MCF 10A (cell line): ENCODE data around the gene SLC9A7. TPM values are rescaled to one million over a fixed set of nuclear protein-coding genes. Genes with fewer than 3 reads are reported as not detected.

Experiments used
- BruUV-seq: library from RNA; stranded (reverse); fragments of 400-500 nt; replicated peaks from 2 replicates; lab custom pipeline; 2021; lab: Mats Ljungman, UMichigan
- CTCF ChIA-PET: fragments of 300-600 bp; sonication (Branson Sonifier 250); formaldehyde crosslinking; extraction: SDS; loops from one replicate; lab custom pipeline; 2021; ENCODE audit warnings: antibody characterized with exemption, inconsistent platforms; lab: Yijun Ruan, JAX
- POLR2A ChIA-PET: fragments of 300-600, 350-650 bp; sonication (Branson Sonifier 250); formaldehyde crosslinking; extraction: SDS; loops from one replicate; lab custom pipeline; 2020; ENCODE audit warnings: antibody characterized with exemption, inconsistent platforms; lab: Yijun Ruan, JAX
- DNase-seq: peaks from one replicate; pipeline ENCODE4 v3.0.0-alpha.2; 2018; ENCODE audit not compliant: unreplicated experiment
- H3K27ac Mint-ChIP-seq: one replicate; pipeline ENCODE4 v1.8.0; 2022; ENCODE audit warnings: mild to moderate bottlenecking, low read depth, mixed read lengths; ENCODE audit not compliant: unreplicated experiment
- H3K27me3 Mint-ChIP-seq: one replicate; pipeline ENCODE4 v1.8.0; 2022; ENCODE audit warnings: mixed read lengths; ENCODE audit not compliant: insufficient read depth, unreplicated experiment
- H3K36me3 Mint-ChIP-seq: one replicate; pipeline ENCODE4 v1.8.0; 2022; ENCODE audit warnings: mild to moderate bottlenecking, moderate library complexity, mixed read lengths; ENCODE audit not compliant: insufficient read depth, unreplicated experiment
- H3K4me1 Mint-ChIP-seq: one replicate; pipeline ENCODE4 v1.8.0; 2022; ENCODE audit warnings: mixed read lengths; ENCODE audit not compliant: insufficient read depth, unreplicated experiment
- H3K4me3 Mint-ChIP-seq: one replicate; pipeline ENCODE4 v1.8.0; 2022; ENCODE audit warnings: mild to moderate bottlenecking, moderate library complexity, mixed read lengths; ENCODE audit not compliant: unreplicated experiment
- H3K9me3 Mint-ChIP-seq: one replicate; pipeline ENCODE4 v1.8.0; 2022; ENCODE audit warnings: mixed read lengths; ENCODE audit not compliant: unreplicated experiment
- intact Hi-C: fragments of 100-400 bp; cut with micrococcal nuclease; formaldehyde crosslinking; loops from 2 replicates; pipeline ENCODE4 v1.14.1; 2022
- total RNA-seq: library from RNA; stranded (reverse); gene quantifications from 2 replicates; pipeline ENCODE4 v1.2.3, GENCODE V29; 2022
- TF ChIP-seq, protein P1 (sequence below): fragments of 200-600 bp; IDR thresholded peaks from one replicate; pipeline ENCODE4 v1.8.0; 2022; ENCODE audit warnings: antibody characterized with exemption, mild to moderate bottlenecking; ENCODE audit not compliant: unreplicated experiment

The SLC9A7 gene
- total RNA-seq, 1 experiment from 2014 or later = 28.3 TPM

DNA sequence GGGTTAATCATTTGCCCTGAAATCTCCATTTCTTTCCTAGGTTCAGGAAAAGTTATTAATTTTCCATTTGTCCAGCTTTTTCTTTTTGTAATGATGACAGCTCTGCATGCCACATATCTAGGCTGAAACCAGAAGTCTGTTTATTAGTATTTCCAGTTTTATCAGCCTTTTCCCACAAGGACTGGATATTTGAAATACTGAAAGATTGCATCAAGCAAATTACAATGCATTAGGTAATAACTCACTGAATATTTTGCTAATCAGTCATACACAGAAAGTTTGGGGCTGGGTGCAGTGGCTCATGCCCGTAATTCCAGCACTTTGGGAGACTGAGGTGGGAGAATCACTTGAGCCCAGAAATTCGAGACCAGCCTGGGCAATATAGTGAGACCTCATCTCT, 21.5 kb downstream of the SLC9A7 start:
- intact Hi-C loops = no loop called here
- BruUV-seq = no TSS peak
- H3K27me3 Mint-ChIP-seq = peaks cover 23% of the 10 kb centered on the region
- H3K4me1 Mint-ChIP-seq = peaks cover 15% of the 10 kb centered on the region
- TF ChIP-seq, protein P1, sequence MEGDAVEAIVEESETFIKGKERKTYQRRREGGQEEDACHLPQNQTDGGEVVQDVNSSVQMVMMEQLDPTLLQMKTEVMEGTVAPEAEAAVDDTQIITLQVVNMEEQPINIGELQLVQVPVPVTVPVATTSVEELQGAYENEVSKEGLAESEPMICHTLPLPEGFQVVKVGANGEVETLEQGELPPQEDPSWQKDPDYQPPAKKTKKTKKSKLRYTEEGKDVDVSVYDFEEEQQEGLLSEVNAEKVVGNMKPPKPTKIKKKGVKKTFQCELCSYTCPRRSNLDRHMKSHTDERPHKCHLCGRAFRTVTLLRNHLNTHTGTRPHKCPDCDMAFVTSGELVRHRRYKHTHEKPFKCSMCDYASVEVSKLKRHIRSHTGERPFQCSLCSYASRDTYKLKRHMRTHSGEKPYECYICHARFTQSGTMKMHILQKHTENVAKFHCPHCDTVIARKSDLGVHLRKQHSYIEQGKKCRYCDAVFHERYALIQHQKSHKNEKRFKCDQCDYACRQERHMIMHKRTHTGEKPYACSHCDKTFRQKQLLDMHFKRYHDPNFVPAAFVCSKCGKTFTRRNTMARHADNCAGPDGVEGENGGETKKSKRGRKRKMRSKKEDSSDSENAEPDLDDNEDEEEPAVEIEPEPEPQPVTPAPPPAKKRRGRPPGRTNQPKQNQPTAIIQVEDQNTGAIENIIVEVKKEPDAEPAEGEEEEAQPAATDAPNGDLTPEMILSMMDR = no peak
- POLR2A ChIA-PET = interaction anchor here (0.6 kb wide), 1 partner anchor 91 kb away, joined by 3 read pairs; no protein-coding TSS in a partner anchor
- H3K9me3 Mint-ChIP-seq = peaks cover 28% of the 10 kb centered on the region
- H3K4me3 Mint-ChIP-seq = no peak overlapping the region
- DNase-seq = peak; percentile 18
- peak overlapping the region; percentile 75 for H3K27ac Mint-ChIP-seq
- CTCF ChIA-PET = interaction anchor here (1.2 kb wide), 1 partner anchor 59 kb away, joined by 6 read pairs; no protein-coding TSS in a partner anchor
- H3K36me3 Mint-ChIP-seq = no peaks in the 10 kb centered on the region

GRCh38 chrX:46737041-46737440, 21.9 kb downstream of the SLC9A7 start:
- POLR2A ChIA-PET = no interaction called here
- Mint-ChIP-seq H3K4me3 (no peak overlapping the region), H3K36me3 (no peaks in the 10 kb centered on the region), H3K27ac (peak overlapping the region; percentile 75), H3K27me3 (peaks cover 24% of the 10 kb centered on the region), H3K4me1 (peaks cover 15% of the 10 kb centered on the region), H3K9me3 (peaks cover 28% of the 10 kb centered on the region)
- CTCF ChIA-PET = no interaction called here
- intact Hi-C loops = no loop called here
- TF ChIP-seq, protein P1 = no peak
- TSS peak; percentile 60 for BruUV-seq
- DNase-seq = no peak

DNA sequence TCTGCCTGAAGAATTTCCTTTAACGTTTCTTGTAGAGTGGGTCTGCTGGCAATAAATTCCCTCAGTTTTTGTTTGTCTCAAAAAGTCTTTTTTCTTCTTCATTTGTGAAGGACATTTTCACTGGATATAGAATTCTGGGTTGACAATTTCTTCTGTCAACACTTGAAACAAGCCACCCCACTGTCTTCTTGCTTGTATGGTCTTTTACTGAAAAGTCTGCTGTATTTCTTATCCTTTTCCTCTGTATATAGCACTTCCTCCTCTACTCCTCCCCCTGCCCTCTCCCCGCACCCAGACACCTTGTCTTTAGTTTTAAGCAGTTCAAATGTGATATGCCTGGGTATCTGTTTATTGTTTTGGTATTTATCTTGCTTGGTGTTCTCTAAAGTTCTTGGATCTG, 23.3 kb downstream of the SLC9A7 start:
- TF ChIP-seq, protein P1 = no peak
- no peak for DNase-seq
- Mint-ChIP-seq H3K4me3 (no peak overlapping the region), H3K27me3 (peaks cover 24% of the 10 kb centered on the region), H3K36me3 (no peaks in the 10 kb centered on the region), H3K27ac (no peak overlapping the region), H3K4me1 (peaks cover 15% of the 10 kb centered on the region), H3K9me3 (peaks cover 28% of the 10 kb centered on the region)
- intact Hi-C loops = no loop called here
- CTCF ChIA-PET = no interaction called here
- POLR2A ChIA-PET = interaction anchor here (0.9 kb wide), 1 partner anchor 49 kb away, joined by 3 read pairs; no protein-coding TSS in a partner anchor
- no TSS peak for BruUV-seq

GRCh38 chrX:46733226-46733625, 25.7 kb downstream of the SLC9A7 start:
- CTCF ChIA-PET = no interaction called here
- no peak overlapping the region for H3K4me3 Mint-ChIP-seq
- POLR2A ChIA-PET = no interaction called here
- peaks cover 10% of the 10 kb centered on the region for H3K4me1 Mint-ChIP-seq
- no TSS peak for BruUV-seq
- peaks cover 20% of the 10 kb centered on the region for H3K27me3 Mint-ChIP-seq
- no peak for DNase-seq
- intact Hi-C loops = no loop called here
- H3K36me3 Mint-ChIP-seq = no peaks in the 10 kb centered on the region
- H3K27ac Mint-ChIP-seq = no peak overlapping the region
- H3K9me3 Mint-ChIP-seq = peaks cover 16% of the 10 kb centered on the region
- TF ChIP-seq, protein P1 = no peak
